Measurements from ENCODE around the gene BTLA. TPM values are rescaled to one million over a fixed set of nuclear protein-coding genes. Genes with fewer than 3 reads are reported as not detected.
A peak's percentile ranks its signal among the peaks of the same experiment; 100 is the strongest.
"Not testable (repeated sequence)": the region's sequence is repeated elsewhere in the genome, so short reads cannot be mapped to it uniquely, and the experiment has no call there.

Gene BTLA, protein sequence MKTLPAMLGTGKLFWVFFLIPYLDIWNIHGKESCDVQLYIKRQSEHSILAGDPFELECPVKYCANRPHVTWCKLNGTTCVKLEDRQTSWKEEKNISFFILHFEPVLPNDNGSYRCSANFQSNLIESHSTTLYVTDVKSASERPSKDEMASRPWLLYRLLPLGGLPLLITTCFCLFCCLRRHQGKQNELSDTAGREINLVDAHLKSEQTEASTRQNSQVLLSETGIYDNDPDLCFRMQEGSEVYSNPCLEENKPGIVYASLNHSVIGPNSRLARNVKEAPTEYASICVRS
- total RNA-seq: 10 to 100 TPM; 29.8 to 46.3 (median 33.2) TPM

DNA sequence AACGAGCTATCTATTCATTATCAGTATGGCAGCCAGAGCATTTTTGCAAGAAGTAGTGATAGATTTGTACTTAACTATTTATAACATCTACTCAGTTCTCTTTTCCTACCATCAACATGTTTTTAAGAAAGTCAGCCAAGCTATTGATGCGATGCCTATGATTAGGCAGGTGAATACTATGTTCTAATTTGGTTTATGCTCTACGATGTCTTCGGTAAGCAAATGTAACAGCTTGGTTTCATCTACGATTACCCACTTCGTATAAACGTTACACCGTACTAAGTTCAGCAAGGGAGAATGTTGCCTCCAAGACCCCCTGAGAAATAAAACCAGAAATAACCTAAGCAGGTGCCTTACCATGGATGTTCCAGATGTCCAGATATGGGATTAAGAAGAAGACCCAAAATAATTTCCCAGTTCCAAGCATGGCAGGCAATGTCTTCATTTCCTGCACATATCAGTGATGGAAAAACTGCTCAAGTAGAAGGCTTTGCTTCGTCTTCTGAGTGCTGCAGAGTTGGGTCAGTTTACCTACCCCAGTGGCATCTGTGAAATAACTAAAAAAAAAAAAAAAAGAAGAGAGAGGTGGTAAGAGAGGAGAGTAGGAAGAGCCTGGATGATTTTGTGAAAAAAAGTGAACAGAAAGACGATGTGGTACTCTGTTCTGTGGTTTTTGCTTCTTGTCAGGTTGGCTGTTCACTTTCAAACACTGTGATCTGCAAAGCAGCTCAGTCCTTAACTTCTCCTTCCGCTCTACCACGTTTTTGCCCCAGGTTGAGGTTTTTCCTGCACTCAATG lies at the start of gene BTLA:
BTLA (minus strand) TSS at position 559 of the 798 bp plus-strand sequence; CDS start at position 445, 114 bp downstream.
- Mint-ChIP-seq H3K4me3 (peak within 1 kb of the TSS; percentile 98), H3K36me3 (ENCODE audit: insufficient read depth) (peaks cover 13% of the 10 kb centered on the region), H3K4me1 (ENCODE audit: low read depth) (peaks cover 61% of the 10 kb centered on the region), H3K9me3 (no peaks in the 10 kb centered on the region), H3K27me3 (ENCODE audit: low read depth) (no peaks in the 10 kb centered on the region)
- ATAC-seq (peak; percentile 64 to 67), DNase-seq (no peak)

DNA sequence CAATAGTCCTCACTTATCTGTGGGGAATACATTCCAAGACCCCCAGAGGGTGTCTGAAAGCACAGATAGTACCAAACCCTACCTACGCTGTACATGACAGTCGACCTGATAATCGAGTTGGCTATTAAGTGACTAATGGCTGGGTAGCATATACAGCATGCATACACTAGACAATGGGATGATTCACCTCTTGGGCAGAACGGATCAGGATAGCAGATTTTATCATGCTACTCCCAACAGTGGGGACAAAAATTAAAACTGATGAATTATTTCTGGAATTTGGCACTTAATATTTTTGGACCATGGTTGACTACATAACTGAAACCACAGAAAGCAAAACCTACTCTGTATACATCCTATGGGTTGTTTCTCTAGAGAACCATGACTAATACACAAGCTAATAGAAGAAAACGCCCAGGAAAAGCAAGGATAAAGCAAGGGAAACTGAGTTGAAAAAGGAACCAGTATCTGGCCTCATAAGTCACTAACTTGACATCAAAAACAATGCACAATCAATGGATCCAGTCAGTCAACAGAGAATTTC lies 47.0 kb upstream of the BTLA start:
- no peaks in the 10 kb centered on the region for H3K9me3 Mint-ChIP-seq
- H3K4me1 Mint-ChIP-seq (ENCODE audit: low read depth): peaks cover 7% of the 10 kb centered on the region
- DNase-seq (no peak), ATAC-seq (no peak)
- peaks cover 26% of the 10 kb centered on the region for H3K36me3 Mint-ChIP-seq (ENCODE audit: insufficient read depth)
- no peaks in the 10 kb centered on the region for H3K27me3 Mint-ChIP-seq (ENCODE audit: low read depth)
- H3K4me3 Mint-ChIP-seq: no peak overlapping the region

DNA sequence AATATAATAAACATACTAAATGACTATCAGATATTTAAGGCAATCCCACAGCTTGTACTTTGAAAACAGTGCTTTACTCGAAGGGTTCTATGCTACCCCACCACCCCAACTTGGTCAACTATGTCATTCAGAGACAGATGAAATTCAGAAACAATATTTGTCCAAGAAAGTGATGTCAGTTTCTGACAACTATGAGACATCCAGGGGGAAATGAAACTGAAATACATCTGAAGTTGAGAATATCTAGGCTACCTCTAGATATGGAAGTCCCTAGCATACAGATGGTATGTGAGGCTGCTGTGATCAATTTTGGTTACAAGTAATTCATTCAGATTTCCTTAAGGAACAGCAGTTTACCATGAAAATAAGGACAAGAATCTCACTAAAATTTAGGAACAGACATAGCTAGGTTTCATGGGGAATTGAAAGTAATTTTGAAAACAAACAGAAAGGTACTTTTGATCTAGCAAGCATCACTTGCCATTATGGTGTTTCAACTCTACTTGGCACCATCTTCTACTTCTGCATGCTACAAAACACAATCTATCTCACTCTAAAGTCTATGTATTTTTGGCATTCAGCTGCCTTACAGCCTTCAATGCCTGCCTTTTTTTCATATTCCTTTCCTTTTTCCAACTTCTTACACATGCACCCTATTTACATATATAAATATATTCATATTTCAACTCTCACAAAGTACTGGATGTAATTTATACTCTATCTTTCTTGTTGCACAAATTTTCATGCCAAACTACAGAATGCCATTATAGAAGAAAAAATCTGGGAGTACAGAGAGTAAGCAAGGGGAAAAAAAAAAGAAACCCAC lies 40.8 kb upstream of the BTLA start:
- no peaks in the 10 kb centered on the region for H3K27me3 Mint-ChIP-seq (ENCODE audit: low read depth)
- H3K36me3 Mint-ChIP-seq (ENCODE audit: insufficient read depth): peaks cover 41% of the 10 kb centered on the region
- H3K9me3 Mint-ChIP-seq: no peaks in the 10 kb centered on the region
- H3K4me1 Mint-ChIP-seq (ENCODE audit: low read depth): peaks cover 24% of the 10 kb centered on the region
- no peak overlapping the region for H3K4me3 Mint-ChIP-seq
- no peak for DNase-seq
- ATAC-seq: peak; percentile 77 to 85

DNA sequence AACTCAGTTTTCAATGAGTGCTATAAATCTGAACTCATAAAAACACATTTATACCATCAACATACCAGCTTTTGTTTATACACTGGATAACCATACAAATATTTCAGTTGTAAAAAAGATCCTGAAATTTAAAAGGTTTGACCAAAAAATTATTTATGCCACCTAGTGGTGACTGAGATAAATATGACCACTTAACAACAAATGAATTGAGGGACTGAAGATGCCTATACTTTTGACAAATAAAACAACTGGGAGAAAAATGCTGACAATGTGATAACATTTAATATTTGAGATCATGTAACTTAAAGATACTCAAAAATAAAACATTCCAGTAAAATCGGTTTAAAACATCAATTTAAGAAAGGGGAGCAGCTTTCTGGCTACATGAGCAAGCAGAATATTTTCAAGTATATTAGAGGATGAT lies 32.1 kb upstream of the BTLA start:
- ATAC-seq (no peak), DNase-seq (no peak)
- peaks cover 31% of the 10 kb centered on the region for H3K36me3 Mint-ChIP-seq (ENCODE audit: insufficient read depth)
- H3K9me3 Mint-ChIP-seq: no peaks in the 10 kb centered on the region
- no peaks in the 10 kb centered on the region for H3K27me3 Mint-ChIP-seq (ENCODE audit: low read depth)
- peaks cover 4% of the 10 kb centered on the region for H3K4me1 Mint-ChIP-seq (ENCODE audit: low read depth)
- no peak overlapping the region for H3K4me3 Mint-ChIP-seq

DNA sequence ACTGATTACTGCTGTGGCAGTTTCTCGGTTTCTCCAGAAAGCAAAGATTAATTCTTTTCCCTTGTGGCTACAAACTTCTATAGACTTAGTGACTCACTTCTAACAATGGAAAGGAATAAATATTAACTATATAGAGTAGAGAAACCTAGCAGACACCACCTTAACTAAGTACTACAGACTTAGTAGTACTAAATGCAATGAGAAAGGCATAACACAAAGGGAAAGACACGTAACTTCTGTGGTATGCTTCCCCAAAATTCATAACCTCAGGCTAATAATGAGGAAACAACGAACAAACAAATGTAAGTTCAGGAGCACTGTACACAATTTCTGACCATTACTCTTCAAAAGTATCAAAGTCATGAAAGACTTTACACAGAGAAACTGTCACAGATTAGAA lies 31.3 kb upstream of the BTLA start:
- Mint-ChIP-seq H3K9me3 (no peaks in the 10 kb centered on the region), H3K36me3 (ENCODE audit: insufficient read depth) (peaks cover 27% of the 10 kb centered on the region), H3K4me1 (ENCODE audit: low read depth) (peaks cover 2% of the 10 kb centered on the region), H3K4me3 (no peak overlapping the region), H3K27me3 (ENCODE audit: low read depth) (no peaks in the 10 kb centered on the region)
- no peak for ATAC-seq
- no peak for DNase-seq

DNA sequence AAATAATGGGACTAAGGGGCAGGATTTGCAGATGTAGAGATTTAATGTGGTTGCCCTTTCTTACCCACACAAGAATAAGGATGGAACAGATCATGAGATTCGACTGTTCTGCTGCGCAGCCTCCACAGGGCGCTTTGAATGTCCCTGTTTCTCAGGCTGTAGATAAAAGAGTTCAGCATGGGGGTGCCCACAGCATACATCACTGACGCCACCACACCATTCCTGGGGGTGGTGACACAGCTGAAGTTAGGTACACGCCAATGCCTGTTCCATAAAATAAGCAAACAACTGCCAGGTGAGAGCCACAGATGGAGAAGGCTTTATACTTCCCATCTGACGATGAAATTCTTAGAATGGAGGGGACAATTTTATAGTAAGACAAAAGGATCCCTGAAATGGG lies 24.9 kb upstream of the BTLA start:
- H3K36me3 Mint-ChIP-seq (ENCODE audit: insufficient read depth): peaks cover 11% of the 10 kb centered on the region
- not testable (repeated sequence) for H3K27me3 Mint-ChIP-seq (ENCODE audit: low read depth); ATAC-seq; H3K9me3 Mint-ChIP-seq; H3K4me3 Mint-ChIP-seq; DNase-seq
- peaks cover 10% of the 10 kb centered on the region for H3K4me1 Mint-ChIP-seq (ENCODE audit: low read depth)

DNA sequence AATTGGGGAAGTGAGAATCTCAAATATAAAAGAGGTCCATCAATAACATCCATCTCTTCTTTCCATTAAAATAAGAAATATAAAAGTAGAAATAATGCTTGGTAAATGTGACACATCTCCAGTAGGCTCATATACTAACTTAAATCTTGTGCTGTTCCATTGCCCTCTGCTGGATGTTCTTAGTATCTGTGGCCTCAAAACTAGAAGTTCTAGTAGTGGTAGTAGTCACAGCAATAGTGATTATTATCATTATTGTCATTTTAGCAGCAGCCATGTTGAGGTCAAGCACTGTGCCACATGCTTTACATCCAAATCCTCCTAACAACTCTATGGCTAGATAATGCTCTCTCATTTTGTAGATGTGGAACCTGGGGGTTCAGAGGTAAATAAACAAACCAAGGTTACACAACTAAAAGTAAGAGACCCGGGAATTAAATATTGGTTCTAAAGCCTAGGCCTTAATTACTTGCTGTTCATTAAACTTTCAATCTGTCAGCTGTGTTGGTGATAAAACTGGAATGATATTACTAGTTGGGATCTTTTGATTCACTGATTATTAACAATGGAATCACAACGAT lies 20.2 kb upstream of the BTLA start:
- H3K4me3 Mint-ChIP-seq: no peak overlapping the region
- H3K27me3 Mint-ChIP-seq (ENCODE audit: low read depth): no peaks in the 10 kb centered on the region
- peaks cover 22% of the 10 kb centered on the region for H3K4me1 Mint-ChIP-seq (ENCODE audit: low read depth)
- no peaks in the 10 kb centered on the region for H3K9me3 Mint-ChIP-seq
- no peak for DNase-seq
- peak; percentile 79 for ATAC-seq
- H3K36me3 Mint-ChIP-seq (ENCODE audit: insufficient read depth): peaks cover 7% of the 10 kb centered on the region

DNA sequence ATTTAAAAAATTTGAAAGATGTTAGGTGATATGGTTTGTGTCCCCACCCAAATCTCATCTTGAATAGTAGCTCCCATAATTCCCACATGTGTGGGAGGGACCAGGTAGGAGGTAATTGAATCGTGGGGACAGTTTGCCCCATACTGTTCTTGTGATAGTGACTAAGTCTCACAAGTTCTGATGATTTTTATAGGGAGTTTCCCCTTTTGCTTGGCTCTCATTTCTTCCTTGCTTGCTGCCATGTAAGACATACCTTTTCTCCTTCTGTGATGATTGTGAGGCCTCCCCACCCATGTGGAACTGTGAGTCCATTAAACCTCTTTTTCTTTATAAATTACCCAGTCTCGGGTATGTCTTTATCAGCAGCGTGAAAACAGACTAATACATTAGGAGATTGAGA lies 19.7 kb upstream of the BTLA start:
- H3K27me3 Mint-ChIP-seq (ENCODE audit: low read depth); H3K4me3 Mint-ChIP-seq: not testable (repeated sequence)
- peak; percentile 73 to 76 for ATAC-seq

DNA sequence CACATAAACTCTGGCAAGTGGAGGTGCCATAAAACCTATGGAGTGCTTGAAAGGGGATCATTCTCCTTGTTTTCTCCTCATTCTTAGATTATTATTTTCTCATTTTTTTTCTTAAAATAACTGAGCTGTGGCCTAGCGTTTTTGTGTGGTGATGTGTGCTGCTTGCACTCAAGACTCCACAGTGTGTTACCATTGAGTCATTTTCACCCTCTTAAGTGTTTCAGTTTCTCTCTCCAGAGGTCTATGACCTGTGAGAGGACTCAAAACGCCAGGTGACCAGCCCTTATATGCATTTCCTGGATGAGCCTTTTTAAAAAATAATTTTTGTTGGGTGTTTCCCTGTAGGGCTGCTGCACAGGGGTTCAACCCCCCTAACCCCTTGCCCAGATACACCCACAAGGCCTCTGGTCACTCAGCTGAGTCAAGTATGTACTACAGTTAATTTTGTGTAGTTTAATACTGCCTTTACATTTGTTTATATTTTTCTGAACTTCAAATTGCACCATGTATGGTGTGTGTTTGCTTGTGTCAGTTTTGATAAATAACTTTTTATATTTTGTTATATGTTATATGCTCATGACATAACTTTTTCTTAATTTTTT lies 15.4 kb upstream of the BTLA start:
- H3K36me3 Mint-ChIP-seq (ENCODE audit: insufficient read depth): peaks cover 1% of the 10 kb centered on the region
- ATAC-seq (peak; percentile 82 to 88), DNase-seq (no peak)
- peaks cover 22% of the 10 kb centered on the region for H3K4me1 Mint-ChIP-seq (ENCODE audit: low read depth)
- peaks cover 4% of the 10 kb centered on the region for H3K9me3 Mint-ChIP-seq
- no peaks in the 10 kb centered on the region for H3K27me3 Mint-ChIP-seq (ENCODE audit: low read depth)
- H3K4me3 Mint-ChIP-seq: no peak overlapping the region

More for the DNA sequence above, 19.7 kb upstream of the BTLA start:
- H3K36me3 Mint-ChIP-seq (ENCODE audit: insufficient read depth); DNase-seq; H3K9me3 Mint-ChIP-seq: not testable (repeated sequence)
- peaks cover 22% of the 10 kb centered on the region for H3K4me1 Mint-ChIP-seq (ENCODE audit: low read depth)

DNA sequence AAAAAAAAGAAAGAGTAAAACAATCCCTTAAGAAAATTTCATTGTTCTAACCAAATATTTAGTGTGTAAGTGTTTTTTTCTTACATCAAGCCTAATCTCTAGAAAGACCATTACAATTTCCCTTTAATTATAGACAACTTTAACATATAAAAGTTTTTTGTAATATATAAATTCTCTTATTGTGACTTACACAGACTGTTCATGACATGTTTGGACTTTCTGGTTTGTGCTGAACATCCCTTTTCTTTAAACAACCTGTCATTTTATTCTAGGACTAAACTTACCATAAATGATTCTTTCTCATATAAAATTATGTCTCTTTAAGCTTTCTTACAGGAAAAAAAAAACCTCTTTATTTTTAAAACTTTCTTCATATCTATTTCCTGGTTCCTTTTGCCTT lies 13.0 kb upstream of the BTLA start:
- Mint-ChIP-seq H3K9me3 (peaks cover 4% of the 10 kb centered on the region), H3K4me1 (ENCODE audit: low read depth) (peaks cover 10% of the 10 kb centered on the region), H3K27me3 (ENCODE audit: low read depth) (no peaks in the 10 kb centered on the region), H3K36me3 (ENCODE audit: insufficient read depth) (peaks cover 1% of the 10 kb centered on the region), H3K4me3 (no peak overlapping the region)
- no peak for DNase-seq
- no peak for ATAC-seq

DNA sequence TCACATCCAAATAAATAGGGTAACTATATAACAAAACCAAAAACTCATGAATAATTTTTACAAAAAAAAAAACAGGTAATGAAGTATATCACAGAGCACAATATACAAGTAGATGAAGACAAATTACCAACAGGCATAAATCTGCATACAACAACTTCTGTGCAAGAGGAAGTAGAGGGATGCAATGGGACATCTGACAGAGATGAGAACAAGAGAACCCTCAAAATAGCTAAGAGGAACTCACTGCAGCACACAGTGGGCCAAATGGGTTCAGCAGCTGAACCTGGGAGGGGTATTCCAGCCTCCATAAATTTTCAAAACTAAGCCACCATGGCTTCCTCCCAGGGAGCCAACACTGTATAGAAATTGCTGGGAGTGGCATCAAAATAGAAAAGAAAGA lies 9.6 kb upstream of the BTLA start:
- peaks cover 4% of the 10 kb centered on the region for H3K9me3 Mint-ChIP-seq
- H3K27me3 Mint-ChIP-seq (ENCODE audit: low read depth): no peaks in the 10 kb centered on the region
- ATAC-seq (no peak), DNase-seq (no peak)
- H3K4me3 Mint-ChIP-seq: no peak overlapping the region
- H3K36me3 Mint-ChIP-seq (ENCODE audit: insufficient read depth): peaks cover 1% of the 10 kb centered on the region
- peaks cover 13% of the 10 kb centered on the region for H3K4me1 Mint-ChIP-seq (ENCODE audit: low read depth)

DNA sequence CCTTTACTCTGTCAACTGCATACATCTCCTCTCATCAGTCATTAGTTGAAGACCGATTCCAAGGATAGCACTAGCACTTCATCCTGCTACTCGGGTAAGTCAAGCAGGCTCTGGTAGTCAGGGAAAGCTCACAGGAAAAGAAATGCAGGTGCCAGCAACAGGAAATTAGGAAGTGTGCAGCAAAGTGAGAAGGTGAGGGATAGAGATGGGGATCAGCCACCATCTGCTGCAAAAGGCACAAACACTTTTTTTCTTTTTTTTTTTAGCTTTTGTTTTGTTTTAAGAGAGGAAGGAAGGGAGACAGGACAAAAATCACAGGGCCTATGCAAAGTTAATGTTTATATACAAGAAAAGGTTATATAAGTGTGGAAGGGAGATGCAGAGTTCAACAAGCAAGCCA lies 9.0 kb upstream of the BTLA start:
- H3K27me3 Mint-ChIP-seq (ENCODE audit: low read depth): no peaks in the 10 kb centered on the region

DNA sequence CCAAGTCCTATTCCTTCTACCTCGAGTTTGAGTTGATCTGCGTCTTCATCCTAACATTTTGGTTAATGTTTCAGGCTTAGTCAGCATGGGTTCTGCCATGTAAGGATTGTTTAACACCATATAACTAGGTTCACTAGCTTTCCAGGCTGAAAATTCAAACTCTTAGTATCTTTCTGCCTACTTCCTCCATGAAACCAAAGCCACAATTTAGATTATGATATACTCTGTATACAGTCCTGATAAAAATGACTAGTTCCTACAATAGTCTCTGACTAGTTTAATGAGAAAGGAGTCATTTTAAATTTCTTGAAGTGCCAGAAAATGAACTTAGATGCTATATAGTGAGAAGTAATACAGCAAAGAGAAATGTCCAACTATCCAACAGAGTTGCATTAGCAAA lies 6.6 kb upstream of the BTLA start:
- ATAC-seq: peak; percentile 23 to 35
- H3K27me3 Mint-ChIP-seq (ENCODE audit: low read depth): no peaks in the 10 kb centered on the region
- no peak for DNase-seq
- no peaks in the 10 kb centered on the region for H3K9me3 Mint-ChIP-seq
- H3K4me1 Mint-ChIP-seq (ENCODE audit: low read depth): peaks cover 20% of the 10 kb centered on the region
- no peak overlapping the region for H3K4me3 Mint-ChIP-seq
- no peaks in the 10 kb centered on the region for H3K36me3 Mint-ChIP-seq (ENCODE audit: insufficient read depth)

More for the DNA sequence above, 9.0 kb upstream of the BTLA start:
- DNase-seq (no peak), ATAC-seq (no peak)
- peaks cover 1% of the 10 kb centered on the region for H3K36me3 Mint-ChIP-seq (ENCODE audit: insufficient read depth)
- H3K4me3 Mint-ChIP-seq: no peak overlapping the region
- peaks cover 18% of the 10 kb centered on the region for H3K4me1 Mint-ChIP-seq (ENCODE audit: low read depth)
- peaks cover 4% of the 10 kb centered on the region for H3K9me3 Mint-ChIP-seq

All from activated T-cell treated with anti-CD3 and anti-CD28 coated beads, Interleukin-2, amount 50 U/mL, for 4 hours (primary cell).